ENCODE results near the gene AKAP6.

AKAP6 gene

DNA sequence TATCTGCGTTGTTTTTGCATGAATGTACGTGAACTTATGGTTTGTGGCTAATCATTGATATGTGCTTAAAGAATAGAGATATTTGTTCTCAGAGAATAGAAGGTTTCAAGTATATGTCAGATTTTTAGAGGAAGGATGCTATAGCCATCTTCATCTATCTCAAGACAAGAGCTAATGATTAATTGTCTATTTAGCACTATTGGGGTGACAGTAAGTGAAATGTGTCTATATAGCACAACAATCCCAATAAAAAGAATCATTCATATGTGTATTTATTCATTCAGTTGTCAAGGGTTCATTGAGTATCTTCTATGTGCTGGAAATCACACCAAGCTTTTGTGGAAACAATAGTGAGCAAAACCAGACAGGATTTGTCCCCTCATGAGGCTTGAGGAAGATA, 310.1 kb downstream of the AKAP6 start:
- no peak overlapping the region for H3K27ac ChIP-seq (ENCODE audit: low read depth, low read length, poor library complexity, severe bottlenecking)
- no peaks in the 10 kb centered on the region for H3K4me1 ChIP-seq (ENCODE audit: insufficient read depth, low read length, severe bottlenecking)
- H3F3A ChIP-seq (ENCODE audit: insufficient read depth, low read length) = no peaks in the 10 kb centered on the region
- no peak overlapping the region for H2AFZ ChIP-seq (ENCODE audit: low read length)
- H3K9me2 ChIP-seq (ENCODE audit: low read depth, low read length) = no peaks in the 10 kb centered on the region
- no peaks in the 10 kb centered on the region for H4K20me1 ChIP-seq (ENCODE audit: insufficient read depth, low read length)
- H3K4me2 ChIP-seq (ENCODE audit: low read length) = no peak overlapping the region
- H3K9me3 ChIP-seq (ENCODE audit: low read length) = no peaks in the 10 kb centered on the region
- TF ChIP-seq, protein P1, sequence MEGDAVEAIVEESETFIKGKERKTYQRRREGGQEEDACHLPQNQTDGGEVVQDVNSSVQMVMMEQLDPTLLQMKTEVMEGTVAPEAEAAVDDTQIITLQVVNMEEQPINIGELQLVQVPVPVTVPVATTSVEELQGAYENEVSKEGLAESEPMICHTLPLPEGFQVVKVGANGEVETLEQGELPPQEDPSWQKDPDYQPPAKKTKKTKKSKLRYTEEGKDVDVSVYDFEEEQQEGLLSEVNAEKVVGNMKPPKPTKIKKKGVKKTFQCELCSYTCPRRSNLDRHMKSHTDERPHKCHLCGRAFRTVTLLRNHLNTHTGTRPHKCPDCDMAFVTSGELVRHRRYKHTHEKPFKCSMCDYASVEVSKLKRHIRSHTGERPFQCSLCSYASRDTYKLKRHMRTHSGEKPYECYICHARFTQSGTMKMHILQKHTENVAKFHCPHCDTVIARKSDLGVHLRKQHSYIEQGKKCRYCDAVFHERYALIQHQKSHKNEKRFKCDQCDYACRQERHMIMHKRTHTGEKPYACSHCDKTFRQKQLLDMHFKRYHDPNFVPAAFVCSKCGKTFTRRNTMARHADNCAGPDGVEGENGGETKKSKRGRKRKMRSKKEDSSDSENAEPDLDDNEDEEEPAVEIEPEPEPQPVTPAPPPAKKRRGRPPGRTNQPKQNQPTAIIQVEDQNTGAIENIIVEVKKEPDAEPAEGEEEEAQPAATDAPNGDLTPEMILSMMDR (IDR thresholded peaks at IDR 0.05; ENCODE audit: low read length) = no peak
- TF ChIP-seq EZH2 (IDR thresholded peaks at IDR 0.05; ENCODE audit: borderline replicate concordance, low read length) = no peak
- no peaks in the 10 kb centered on the region for H3K27me3 ChIP-seq (ENCODE audit: insufficient read depth, low read length)
- H3K9ac ChIP-seq (ENCODE audit: low read length) = no peak overlapping the region
- no peaks in the 10 kb centered on the region for H3K79me2 ChIP-seq (ENCODE audit: insufficient read depth, low read length)
- H3K4me3 ChIP-seq (ENCODE audit: low read depth, low read length, poor library complexity, severe bottlenecking) = no peak overlapping the region
- H3K36me3 ChIP-seq (ENCODE audit: insufficient read depth, low read length) = no peaks in the 10 kb centered on the region

DNA sequence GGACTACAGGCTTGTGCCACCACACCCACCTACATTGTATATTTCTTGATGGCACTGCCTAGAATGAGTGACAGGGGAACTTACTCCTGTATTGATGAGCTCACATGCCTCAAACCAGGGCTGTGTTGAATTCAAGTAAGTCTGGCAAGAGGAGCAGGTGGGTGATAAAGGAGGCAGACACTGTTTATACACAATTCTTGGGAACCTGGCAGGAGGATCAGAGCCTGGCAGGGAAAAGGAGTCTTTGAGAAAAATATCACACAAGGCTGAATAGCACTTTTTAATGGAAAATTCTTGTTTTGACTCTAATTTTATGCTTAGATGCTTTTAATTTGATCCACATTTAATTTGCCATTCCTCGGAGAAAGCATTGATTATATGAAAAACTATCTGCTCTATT, 316.5 kb downstream of the AKAP6 start:
- no peaks in the 10 kb centered on the region for H3K27me3 ChIP-seq (ENCODE audit: insufficient read depth, low read length)
- no peak overlapping the region for H3K4me2 ChIP-seq (ENCODE audit: low read length)
- H3K4me3 ChIP-seq (ENCODE audit: low read depth, low read length, poor library complexity, severe bottlenecking) = no peak overlapping the region
- H2AFZ ChIP-seq (ENCODE audit: low read length) = no peak overlapping the region
- no peak overlapping the region for H3K9ac ChIP-seq (ENCODE audit: low read length)
- H3K27ac ChIP-seq (ENCODE audit: low read depth, low read length, poor library complexity, severe bottlenecking) = no peak overlapping the region
- H3K9me2 ChIP-seq (ENCODE audit: low read depth, low read length) = no peaks in the 10 kb centered on the region
- TF ChIP-seq EZH2 (IDR thresholded peaks at IDR 0.05; ENCODE audit: borderline replicate concordance, low read length) = no peak
- TF ChIP-seq, protein P1 (IDR thresholded peaks at IDR 0.05; ENCODE audit: low read length) = no peak
- H4K20me1 ChIP-seq (ENCODE audit: insufficient read depth, low read length) = no peaks in the 10 kb centered on the region
- H3K9me3 ChIP-seq (ENCODE audit: low read length) = no peaks in the 10 kb centered on the region
- no peaks in the 10 kb centered on the region for H3K79me2 ChIP-seq (ENCODE audit: insufficient read depth, low read length)
- no peaks in the 10 kb centered on the region for H3K4me1 ChIP-seq (ENCODE audit: insufficient read depth, low read length, severe bottlenecking)
- no peaks in the 10 kb centered on the region for H3K36me3 ChIP-seq (ENCODE audit: insufficient read depth, low read length)
- no peaks in the 10 kb centered on the region for H3F3A ChIP-seq (ENCODE audit: insufficient read depth, low read length)

DNA sequence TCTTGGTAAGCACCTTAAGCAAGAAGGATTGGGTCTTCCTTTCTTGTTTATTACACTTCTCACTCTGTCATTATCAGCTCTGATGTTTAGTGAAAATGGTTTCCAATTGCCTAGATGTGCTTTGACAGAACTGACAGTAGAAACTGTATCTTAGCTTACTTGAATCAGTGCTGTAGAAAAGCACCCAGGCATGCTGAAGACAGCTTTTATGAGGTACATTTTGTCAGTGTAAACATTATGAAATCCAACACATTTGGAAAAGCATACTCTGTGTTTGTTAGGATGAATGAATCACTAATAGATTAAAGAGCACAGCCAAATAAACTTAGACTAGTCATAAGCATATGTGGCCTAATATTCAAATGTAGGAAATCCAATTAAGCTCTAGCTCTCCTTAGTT, 319.3 kb downstream of the AKAP6 start:
- H3K4me1 ChIP-seq (ENCODE audit: insufficient read depth, low read length, severe bottlenecking) = no peaks in the 10 kb centered on the region
- H3K9me2 ChIP-seq (ENCODE audit: low read depth, low read length) = no peaks in the 10 kb centered on the region
- no peak overlapping the region for H2AFZ ChIP-seq (ENCODE audit: low read length)
- H3K9ac ChIP-seq (ENCODE audit: low read length) = no peak overlapping the region
- H3K4me3 ChIP-seq (ENCODE audit: low read depth, low read length, poor library complexity, severe bottlenecking) = no peak overlapping the region
- no peaks in the 10 kb centered on the region for H3K27me3 ChIP-seq (ENCODE audit: insufficient read depth, low read length)
- no peaks in the 10 kb centered on the region for H3F3A ChIP-seq (ENCODE audit: insufficient read depth, low read length)
- no peak overlapping the region for H3K4me2 ChIP-seq (ENCODE audit: low read length)
- H3K36me3 ChIP-seq (ENCODE audit: insufficient read depth, low read length) = no peaks in the 10 kb centered on the region
- H3K79me2 ChIP-seq (ENCODE audit: insufficient read depth, low read length) = no peaks in the 10 kb centered on the region
- H3K9me3 ChIP-seq (ENCODE audit: low read length) = no peaks in the 10 kb centered on the region
- H4K20me1 ChIP-seq (ENCODE audit: insufficient read depth, low read length) = no peaks in the 10 kb centered on the region
- H3K27ac ChIP-seq (ENCODE audit: low read depth, low read length, poor library complexity, severe bottlenecking) = no peak overlapping the region
- TF ChIP-seq EZH2 (IDR thresholded peaks at IDR 0.05; ENCODE audit: borderline replicate concordance, low read length) = no peak
- TF ChIP-seq, protein P1 (IDR thresholded peaks at IDR 0.05; ENCODE audit: low read length) = no peak
